OCI-LY7 (cell line): Measurements from ENCODE around the gene FAM131C.
"Not testable (repeated sequence)": the region's sequence is repeated elsewhere in the genome, so short reads cannot be mapped to it uniquely, and the experiment has no call there.

Experiments
- EZH2phosphoT487 ChIP-seq: fragments of 200-600 bp; sonication (generic); IDR thresholded peaks from 2 replicates; pipeline ENCODE4 v1.6.1; 2018; ENCODE audit warnings: low read depth, borderline replicate concordance, mild to moderate bottlenecking, mixed run types, antibody characterized with exemption, low read length, moderate library complexity, mixed read lengths
- TF ChIP-seq, protein P1 (sequence below): fragments of 200-600 bp; sonication (generic); conservative IDR thresholded peaks from 2 replicates; pipeline ENCODE4 v1.5.1; 2014; ENCODE audit warnings: mild to moderate bottlenecking, antibody characterized with exemption, low read length, moderate library complexity, mixed read lengths

DNA sequence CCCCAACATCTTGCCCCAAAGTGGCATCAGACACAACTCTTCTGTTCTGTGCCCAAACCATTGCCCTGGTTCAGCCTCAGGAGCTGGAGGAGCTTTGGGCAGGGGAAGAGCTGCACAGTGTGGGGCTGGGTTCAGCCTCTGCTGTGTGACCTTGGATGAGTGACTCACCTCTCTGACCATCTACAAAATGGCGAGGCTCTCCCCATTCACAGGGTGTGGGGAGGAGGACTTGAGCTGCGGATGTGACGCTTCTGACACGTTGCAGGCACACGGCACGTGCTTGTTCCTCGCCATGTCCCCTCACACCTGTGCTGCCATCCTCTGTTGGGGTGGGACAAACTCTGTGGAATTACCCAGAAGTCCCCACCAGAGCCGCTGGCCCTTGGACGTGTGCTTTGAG, 30.8 kb downstream of the FAM131C start:
- TF ChIP-seq EZH2phosphoT487 = not testable (repeated sequence)
- TF ChIP-seq, protein P1, sequence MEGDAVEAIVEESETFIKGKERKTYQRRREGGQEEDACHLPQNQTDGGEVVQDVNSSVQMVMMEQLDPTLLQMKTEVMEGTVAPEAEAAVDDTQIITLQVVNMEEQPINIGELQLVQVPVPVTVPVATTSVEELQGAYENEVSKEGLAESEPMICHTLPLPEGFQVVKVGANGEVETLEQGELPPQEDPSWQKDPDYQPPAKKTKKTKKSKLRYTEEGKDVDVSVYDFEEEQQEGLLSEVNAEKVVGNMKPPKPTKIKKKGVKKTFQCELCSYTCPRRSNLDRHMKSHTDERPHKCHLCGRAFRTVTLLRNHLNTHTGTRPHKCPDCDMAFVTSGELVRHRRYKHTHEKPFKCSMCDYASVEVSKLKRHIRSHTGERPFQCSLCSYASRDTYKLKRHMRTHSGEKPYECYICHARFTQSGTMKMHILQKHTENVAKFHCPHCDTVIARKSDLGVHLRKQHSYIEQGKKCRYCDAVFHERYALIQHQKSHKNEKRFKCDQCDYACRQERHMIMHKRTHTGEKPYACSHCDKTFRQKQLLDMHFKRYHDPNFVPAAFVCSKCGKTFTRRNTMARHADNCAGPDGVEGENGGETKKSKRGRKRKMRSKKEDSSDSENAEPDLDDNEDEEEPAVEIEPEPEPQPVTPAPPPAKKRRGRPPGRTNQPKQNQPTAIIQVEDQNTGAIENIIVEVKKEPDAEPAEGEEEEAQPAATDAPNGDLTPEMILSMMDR = not testable (repeated sequence)
